ENCODE results near the gene AGL.

AGL gene

DNA sequence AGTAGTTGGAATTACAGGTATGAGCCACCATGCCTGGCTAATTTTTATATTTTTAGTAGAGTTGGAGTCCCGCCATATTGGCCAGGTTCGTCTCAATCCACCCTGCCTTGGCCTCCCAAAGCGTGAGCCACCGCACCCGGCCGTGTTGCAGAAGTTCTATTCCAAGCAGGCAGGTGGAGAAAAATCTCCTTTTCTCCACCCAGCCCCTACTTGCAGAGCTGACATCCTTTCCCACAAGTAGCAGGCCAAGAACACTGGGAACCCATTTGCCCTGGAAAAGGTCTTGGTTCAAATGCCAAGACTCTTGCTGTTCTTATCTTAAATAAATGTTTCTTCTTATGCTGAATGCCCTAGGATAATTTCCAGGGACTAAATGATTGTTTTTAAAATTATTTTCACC is 17.5 kb downstream of the AGL start:
- Histone ChIP-seq H3K4me2 (ENCODE audit: low read length) (no peak overlapping the region), H2BK12ac (ENCODE audit: low read length) (no peak overlapping the region), H3K27me3 (ENCODE audit: insufficient read depth, low read length) (no peaks in the 10 kb centered on the region), H3K4me3 (ENCODE audit: low read depth, low read length) (no peak overlapping the region), H3K36me3 (ENCODE audit: control insufficient read depth in 1 of 2, insufficient read depth in 2 of 2, low read length in 2 of 2) (peaks cover 4 to 8% of the 10 kb centered on the region in 2 experiments), H3K23ac (ENCODE audit: low read length) (no peak overlapping the region), H2BK120ac (ENCODE audit: insufficient read depth, low read length, poor library complexity) (no peak overlapping the region), H4K8ac (ENCODE audit: low read depth, low read length) (no peak overlapping the region), H3K18ac (ENCODE audit: low read length) (no peak overlapping the region), H2AK5ac (ENCODE audit: low read length) (no peak overlapping the region), H3K4ac (ENCODE audit: low read depth, low read length) (no peak overlapping the region), H3K4me1 (ENCODE audit: control insufficient read depth in 1 of 2, insufficient read depth in 2 of 2, low read length in 2 of 2) (no peaks in the 10 kb centered on the region), H4K91ac (ENCODE audit: low read depth, low read length) (no peak overlapping the region), H3K79me1 (ENCODE audit: low read length) (no peaks in the 10 kb centered on the region), H2BK5ac (ENCODE audit: low read depth, low read length, poor library complexity) (no peak overlapping the region), H3K27ac (ENCODE audit: low read depth, low read length) (no peak overlapping the region), H2AFZ (ENCODE audit: insufficient read depth, low read length, poor library complexity) (no peak overlapping the region), H3K9ac (ENCODE audit: low read length) (no peak overlapping the region), H3K14ac (ENCODE audit: low read length) (no peak overlapping the region), H4K12ac (ENCODE audit: low read depth, low read length) (no peak overlapping the region), H3K79me2 (ENCODE audit: control insufficient read depth, insufficient read depth, low read length, poor library complexity) (no peaks in the 10 kb centered on the region), H3K9me3 (ENCODE audit: insufficient read depth, low read depth, low read length) (no peaks in the 10 kb centered on the region)
- DNase-seq, result no peak
- no CpG with 5 or more reads among the region's 6 CpGs for WGBS (ENCODE audit: extremely low coverage, insufficient coverage, insufficient read length)

DNA sequence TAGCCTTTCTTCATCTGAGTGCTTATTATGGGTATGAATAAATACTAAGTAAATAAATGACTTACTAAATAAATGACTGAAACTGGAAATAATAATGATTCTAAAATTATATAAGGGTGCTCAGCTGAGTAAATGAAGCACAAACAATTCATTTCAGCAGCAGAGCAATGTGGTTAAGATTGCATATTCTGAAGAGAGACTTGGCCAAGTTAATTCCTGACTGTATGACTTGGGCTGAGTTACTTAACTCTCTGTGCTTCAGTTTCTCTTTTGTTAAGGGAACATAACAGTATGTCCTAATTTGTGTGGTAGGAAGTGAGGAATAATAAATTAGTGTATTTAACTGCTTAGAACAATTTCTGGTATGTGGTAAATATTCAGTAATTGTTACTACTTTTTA is 19.1 kb downstream of the AGL start:
- Histone ChIP-seq H3K27me3 (ENCODE audit: insufficient read depth, low read length) (no peaks in the 10 kb centered on the region), H3K14ac (ENCODE audit: low read length) (no peak overlapping the region), H3K79me2 (ENCODE audit: control insufficient read depth, insufficient read depth, low read length, poor library complexity) (no peaks in the 10 kb centered on the region), H2AK5ac (ENCODE audit: low read length) (no peak overlapping the region), H3K9ac (ENCODE audit: low read length) (no peak overlapping the region), H2AFZ (ENCODE audit: insufficient read depth, low read length, poor library complexity) (no peak overlapping the region), H3K79me1 (ENCODE audit: low read length) (no peaks in the 10 kb centered on the region), H2BK120ac (ENCODE audit: insufficient read depth, low read length, poor library complexity) (no peak overlapping the region), H3K4me2 (ENCODE audit: low read length) (no peak overlapping the region), H3K23ac (ENCODE audit: low read length) (no peak overlapping the region), H3K9me3 (ENCODE audit: insufficient read depth, low read depth, low read length) (no peaks in the 10 kb centered on the region), H2BK5ac (ENCODE audit: low read depth, low read length, poor library complexity) (no peak overlapping the region), H4K8ac (ENCODE audit: low read depth, low read length) (no peak overlapping the region), H3K4me1 (ENCODE audit: control insufficient read depth in 1 of 2, insufficient read depth in 2 of 2, low read length in 2 of 2) (no peaks in the 10 kb centered on the region), H3K4me3 (ENCODE audit: low read depth, low read length) (no peak overlapping the region), H4K12ac (ENCODE audit: low read depth, low read length) (no peak overlapping the region), H3K4ac (ENCODE audit: low read depth, low read length) (no peak overlapping the region), H4K91ac (ENCODE audit: low read depth, low read length) (no peak overlapping the region), H3K18ac (ENCODE audit: low read length) (no peak overlapping the region), H3K36me3 (ENCODE audit: control insufficient read depth in 1 of 2, insufficient read depth in 2 of 2, low read length in 2 of 2) (peaks cover 2 to 6% of the 10 kb centered on the region in 2 experiments), H3K27ac (ENCODE audit: low read depth, low read length) (no peak overlapping the region), H2BK12ac (ENCODE audit: low read length) (no peak overlapping the region)
- DNase-seq, result no peak

- no peak overlapping the region for H3K4ac ChIP-seq (ENCODE audit: low read depth, low read length)
- H3K27me3 ChIP-seq (ENCODE audit: insufficient read depth, low read length), result no peaks in the 10 kb centered on the region
- no peak overlapping the region for H3K9ac ChIP-seq (ENCODE audit: low read length)
- no peak overlapping the region for H4K8ac ChIP-seq (ENCODE audit: low read depth, low read length)
- H2BK12ac ChIP-seq (ENCODE audit: low read length), result no peak overlapping the region
- no peak overlapping the region for H4K12ac ChIP-seq (ENCODE audit: low read depth, low read length)
- no peak overlapping the region for H3K27ac ChIP-seq (ENCODE audit: low read depth, low read length)
- H3K36me3 ChIP-seq (ENCODE audit: control insufficient read depth in 1 of 2, insufficient read depth in 2 of 2, low read length in 2 of 2), result peaks cover 2 to 6% of the 10 kb centered on the region in 2 experiments
- no peak overlapping the region for H3K23ac ChIP-seq (ENCODE audit: low read length)
- H2BK5ac ChIP-seq (ENCODE audit: low read depth, low read length, poor library complexity), result no peak overlapping the region
- no peak overlapping the region for H3K4me2 ChIP-seq (ENCODE audit: low read length)
- DNase-seq, result no peak
- no peak overlapping the region for H2BK120ac ChIP-seq (ENCODE audit: insufficient read depth, low read length, poor library complexity)
- H3K79me1 ChIP-seq (ENCODE audit: low read length), result no peaks in the 10 kb centered on the region
- no peaks in the 10 kb centered on the region for H3K4me1 ChIP-seq (ENCODE audit: control insufficient read depth in 1 of 2, insufficient read depth in 2 of 2, low read length in 2 of 2)
- H3K14ac ChIP-seq (ENCODE audit: low read length), result no peak overlapping the region
- no peaks in the 10 kb centered on the region for H3K9me3 ChIP-seq (ENCODE audit: insufficient read depth, low read depth, low read length)
- no peak overlapping the region for H3K4me3 ChIP-seq (ENCODE audit: low read depth, low read length)
- H2AK5ac ChIP-seq (ENCODE audit: low read length), result no peak overlapping the region
- H4K91ac ChIP-seq (ENCODE audit: low read depth, low read length), result no peak overlapping the region
- H3K79me2 ChIP-seq (ENCODE audit: control insufficient read depth, insufficient read depth, low read length, poor library complexity), result no peaks in the 10 kb centered on the region
- 100% methylated on average over 3 of the region's 6 CpGs for WGBS (ENCODE audit: extremely low coverage, insufficient coverage, insufficient read length)
- no peak overlapping the region for H3K18ac ChIP-seq (ENCODE audit: low read length)
- no peak overlapping the region for H2AFZ ChIP-seq (ENCODE audit: insufficient read depth, low read length, poor library complexity)
Measured at GRCh38 chr1:99869723-99870122, 19.6 kb downstream of the AGL start.

- H3K4me2 ChIP-seq (ENCODE audit: low read length), result no peak overlapping the region
- H2AK5ac ChIP-seq (ENCODE audit: low read length), result no peak overlapping the region
- H4K12ac ChIP-seq (ENCODE audit: low read depth, low read length), result no peak overlapping the region
- H3K36me3 ChIP-seq (ENCODE audit: control insufficient read depth in 1 of 2, insufficient read depth in 2 of 2, low read length in 2 of 2), result peaks cover 2 to 6% of the 10 kb centered on the region in 2 experiments
- H3K18ac ChIP-seq (ENCODE audit: low read length), result no peak overlapping the region
- H3K4me3 ChIP-seq (ENCODE audit: low read depth, low read length), result no peak overlapping the region
- H3K79me1 ChIP-seq (ENCODE audit: low read length), result no peaks in the 10 kb centered on the region
- no peaks in the 10 kb centered on the region for H3K9me3 ChIP-seq (ENCODE audit: insufficient read depth, low read depth, low read length)
- H3K79me2 ChIP-seq (ENCODE audit: control insufficient read depth, insufficient read depth, low read length, poor library complexity), result no peaks in the 10 kb centered on the region
- H4K8ac ChIP-seq (ENCODE audit: low read depth, low read length), result no peak overlapping the region
- H3K4ac ChIP-seq (ENCODE audit: low read depth, low read length), result no peak overlapping the region
- H2BK120ac ChIP-seq (ENCODE audit: insufficient read depth, low read length, poor library complexity), result no peak overlapping the region
- no peaks in the 10 kb centered on the region for H3K27me3 ChIP-seq (ENCODE audit: insufficient read depth, low read length)
- H3K4me1 ChIP-seq (ENCODE audit: control insufficient read depth in 1 of 2, insufficient read depth in 2 of 2, low read length in 2 of 2), result no peaks in the 10 kb centered on the region
- no peak overlapping the region for H2BK5ac ChIP-seq (ENCODE audit: low read depth, low read length, poor library complexity)
- H3K27ac ChIP-seq (ENCODE audit: low read depth, low read length), result no peak overlapping the region
- H2AFZ ChIP-seq (ENCODE audit: insufficient read depth, low read length, poor library complexity), result no peak overlapping the region
- no CpG with 5 or more reads among the region's 1 CpG for WGBS (ENCODE audit: extremely low coverage, insufficient coverage, insufficient read length)
- no peak overlapping the region for H4K91ac ChIP-seq (ENCODE audit: low read depth, low read length)
- no peak overlapping the region for H3K9ac ChIP-seq (ENCODE audit: low read length)
- H2BK12ac ChIP-seq (ENCODE audit: low read length), result no peak overlapping the region
- DNase-seq, result no peak
- no peak overlapping the region for H3K14ac ChIP-seq (ENCODE audit: low read length)
- H3K23ac ChIP-seq (ENCODE audit: low read length), result no peak overlapping the region
Measured at GRCh38 chr1:99872063-99872462, 21.9 kb downstream of the AGL start.
